Kasumi-1 (cell line): Measurements from ENCODE around the gene IPO4.

Experiments used
- DNase-seq, 2 experiments: peaks; one replicate each; lab custom pipeline; 2025; lab: John Stamatoyannopoulos, UW

The IPO4 gene

DNA sequence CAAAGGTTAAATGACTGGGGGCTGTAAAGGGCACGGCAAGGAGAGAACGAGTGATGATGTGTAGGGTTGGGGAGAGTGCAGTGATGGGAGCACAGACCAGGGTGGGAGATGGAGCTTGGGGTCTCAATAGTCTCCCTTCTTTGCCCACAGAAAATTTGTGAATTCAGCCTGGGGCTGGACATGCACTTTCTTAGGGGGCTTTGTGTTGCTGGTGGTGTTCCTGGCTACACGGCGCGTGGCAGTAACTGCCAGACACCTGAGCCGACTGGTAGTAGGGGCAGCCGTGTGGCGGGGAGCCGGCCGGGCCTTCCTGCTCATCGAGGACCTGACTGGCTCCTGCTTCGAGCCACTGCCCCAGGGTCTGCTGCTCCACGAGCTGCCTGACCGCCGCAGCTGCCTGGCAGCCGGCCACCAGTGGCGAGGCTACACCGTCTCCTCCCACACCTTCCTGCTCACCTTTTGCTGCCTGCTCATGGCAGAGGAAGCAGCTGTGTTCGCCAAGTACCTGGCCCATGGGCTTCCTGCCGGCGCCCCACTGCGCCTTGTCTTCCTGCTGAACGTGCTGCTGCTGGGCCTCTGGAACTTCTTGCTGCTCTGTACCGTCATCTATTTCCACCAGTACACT lies 56.4 kb downstream of the IPO4 start:
- no peak for DNase-seq

DNA sequence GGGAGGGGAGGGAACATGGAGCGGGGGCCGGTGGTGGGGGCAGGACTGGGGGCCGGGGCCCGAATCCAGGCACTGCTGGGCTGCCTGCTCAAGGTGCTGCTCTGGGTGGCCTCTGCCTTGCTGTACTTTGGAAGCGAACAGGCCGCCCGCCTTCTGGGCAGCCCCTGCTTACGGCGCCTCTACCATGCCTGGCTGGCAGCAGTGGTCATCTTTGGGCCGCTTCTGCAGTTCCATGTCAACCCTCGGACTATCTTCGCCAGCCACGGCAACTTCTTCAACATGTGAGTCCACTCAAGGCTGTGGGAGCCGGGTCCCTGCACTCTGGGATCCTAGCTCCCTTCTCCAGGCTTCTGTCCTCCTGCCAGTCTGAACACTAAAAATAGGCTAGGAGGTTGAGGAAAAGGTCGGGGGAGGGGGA lies 57.1 kb downstream of the IPO4 start:
- DNase-seq: no peak

DNA sequence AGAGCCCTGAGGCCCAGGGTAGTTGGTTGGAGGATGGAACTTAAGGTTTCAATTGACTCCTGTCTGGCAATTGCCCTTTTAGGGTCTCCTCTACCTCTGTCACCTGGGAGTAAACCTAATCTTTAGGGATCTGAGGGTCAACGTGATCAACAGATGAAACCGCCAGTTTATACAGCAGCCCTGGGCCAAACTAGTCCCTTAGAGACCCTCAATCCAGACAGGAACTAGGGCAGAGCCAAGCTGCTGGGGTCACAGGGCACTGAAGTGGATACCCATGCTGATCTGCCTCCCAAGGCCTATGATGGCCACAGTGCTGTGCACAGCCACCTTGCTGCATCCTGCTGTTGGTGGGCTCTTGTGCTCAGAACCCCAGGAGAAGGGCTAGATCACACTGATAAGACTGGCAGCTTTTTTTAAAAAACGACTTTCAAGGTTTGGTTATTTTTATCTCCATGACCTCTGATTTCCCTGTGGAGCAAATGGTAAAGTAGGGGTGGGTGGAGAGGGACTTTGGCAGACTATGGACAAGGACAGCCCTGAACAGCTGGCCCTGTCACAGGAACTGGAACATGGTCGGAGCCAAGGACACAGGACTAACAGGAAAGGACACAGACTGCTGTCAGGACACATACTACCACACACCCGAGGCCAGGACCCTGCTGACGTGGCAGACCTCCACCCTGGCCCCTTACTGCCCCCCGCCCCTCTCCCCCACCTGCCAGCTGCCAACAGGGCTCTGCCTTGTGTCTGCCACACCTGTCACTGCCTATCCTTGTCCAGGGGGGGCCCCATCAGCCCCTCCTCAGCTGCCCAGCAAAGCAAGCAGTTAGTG lies 57.7 kb downstream of the IPO4 start:
- no peak for DNase-seq

DNA sequence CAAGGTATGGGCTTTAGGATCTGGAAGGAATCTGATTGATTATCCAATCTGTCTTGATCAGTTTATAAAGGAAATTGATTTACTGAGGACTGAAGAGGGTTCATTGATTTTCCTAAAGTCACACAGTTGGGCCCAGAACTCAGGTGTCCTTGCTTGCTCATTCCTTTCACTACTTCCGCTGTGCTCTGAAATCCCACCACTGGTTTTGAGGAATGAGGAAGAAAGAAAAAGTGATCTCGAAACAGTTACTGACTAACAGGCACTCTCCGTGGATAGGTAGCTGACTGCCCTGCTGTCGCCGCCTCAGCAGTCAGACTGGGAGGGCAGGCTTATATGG lies 58.3 kb downstream of the IPO4 start, which contains the start of gene FITM1:
TSS of gene FITM1 (plus strand) at position 280 of the 337 bp plus-strand sequence. CDS start 905 bp downstream, outside the sequence.
- DNase-seq: no peak
